Hematopoietic multipotent progenitor cell treated with erythropoietin and hydrocortisone succinate and interleukin-3 and kit ligand, for 8 days (in vitro differentiated cells): Measurements from ENCODE around the gene ACSF2.
A peak's percentile ranks its signal among the peaks of the same experiment; 100 is the strongest.
"Not testable (repeated sequence)": the region's sequence is repeated elsewhere in the genome, so short reads cannot be mapped to it uniquely, and the experiment has no call there.

ENCODE experiments used
- DNase-seq: peaks from one replicate; pipeline ENCODE4 v3.0.0-alpha.2; 2015

The ACSF2 gene

GRCh38 chr17:50465635-50466034 lies 39.6 kb downstream of the ACSF2 start:
- no peak for DNase-seq

- DNase-seq, result peak; percentile 6
Observed at GRCh38 chr17:50466371-50467113, 40.5 kb downstream of the ACSF2 start.

DNA sequence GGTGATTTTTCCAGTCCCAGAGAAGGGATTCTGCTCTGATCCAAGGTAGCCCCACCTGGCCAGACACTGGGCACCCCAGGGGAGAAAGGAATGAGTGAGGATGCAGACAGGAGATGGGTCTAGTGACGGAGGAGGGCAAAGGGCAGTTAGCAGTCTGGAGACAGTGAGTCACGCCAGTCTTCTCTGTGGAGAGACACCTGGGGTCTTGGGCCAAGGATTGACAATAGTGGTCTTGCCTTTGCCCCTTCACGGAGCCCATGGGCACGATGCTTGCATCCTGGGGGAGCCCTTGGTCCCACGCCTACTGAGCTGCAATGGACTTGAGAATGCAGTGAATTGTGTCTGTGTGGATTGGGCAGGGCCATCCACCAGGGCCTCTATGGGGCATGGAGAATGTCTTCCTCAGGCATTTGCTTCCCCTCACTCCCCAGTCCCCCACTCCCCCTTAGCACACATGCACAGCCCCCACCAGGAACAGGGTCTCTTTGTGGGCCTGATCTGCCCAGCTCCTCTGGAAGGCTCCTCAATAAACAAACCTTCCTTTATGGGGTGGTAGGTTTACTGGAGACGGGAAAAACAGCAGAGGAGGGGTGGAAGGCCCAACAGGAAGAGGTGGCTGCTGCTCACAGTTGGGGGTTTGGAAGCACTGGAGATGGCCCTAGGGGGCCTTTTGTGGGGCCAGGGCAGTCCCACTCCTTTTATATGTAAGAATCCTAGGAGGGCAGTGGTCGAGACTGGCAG lies 41.3 kb downstream of the ACSF2 start:
- DNase-seq, result no peak

DNA sequence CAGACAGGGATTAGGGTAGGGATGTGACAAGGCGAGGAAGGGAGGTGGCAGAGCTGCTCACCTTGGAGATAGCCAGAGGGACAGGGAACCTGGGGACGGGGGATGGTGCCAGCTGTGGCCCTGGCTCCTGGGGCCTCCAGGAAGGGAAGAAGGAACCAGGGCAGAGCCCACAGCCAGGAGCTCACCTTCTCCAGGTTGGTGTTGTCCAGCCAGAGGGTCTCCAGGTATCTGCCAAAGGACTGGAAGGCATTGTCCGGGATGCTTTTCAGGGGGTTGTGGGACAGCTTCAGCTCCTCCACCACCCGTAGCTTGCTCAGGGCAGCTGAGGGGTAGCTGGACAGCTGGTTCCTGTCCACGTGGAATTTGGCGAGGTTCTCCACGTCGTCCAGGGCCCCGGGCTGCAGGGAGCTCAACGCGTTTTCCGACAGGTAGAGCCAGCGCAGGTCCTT lies 41.9 kb downstream of the ACSF2 start:
- DNase-seq, result no peak

DNA sequence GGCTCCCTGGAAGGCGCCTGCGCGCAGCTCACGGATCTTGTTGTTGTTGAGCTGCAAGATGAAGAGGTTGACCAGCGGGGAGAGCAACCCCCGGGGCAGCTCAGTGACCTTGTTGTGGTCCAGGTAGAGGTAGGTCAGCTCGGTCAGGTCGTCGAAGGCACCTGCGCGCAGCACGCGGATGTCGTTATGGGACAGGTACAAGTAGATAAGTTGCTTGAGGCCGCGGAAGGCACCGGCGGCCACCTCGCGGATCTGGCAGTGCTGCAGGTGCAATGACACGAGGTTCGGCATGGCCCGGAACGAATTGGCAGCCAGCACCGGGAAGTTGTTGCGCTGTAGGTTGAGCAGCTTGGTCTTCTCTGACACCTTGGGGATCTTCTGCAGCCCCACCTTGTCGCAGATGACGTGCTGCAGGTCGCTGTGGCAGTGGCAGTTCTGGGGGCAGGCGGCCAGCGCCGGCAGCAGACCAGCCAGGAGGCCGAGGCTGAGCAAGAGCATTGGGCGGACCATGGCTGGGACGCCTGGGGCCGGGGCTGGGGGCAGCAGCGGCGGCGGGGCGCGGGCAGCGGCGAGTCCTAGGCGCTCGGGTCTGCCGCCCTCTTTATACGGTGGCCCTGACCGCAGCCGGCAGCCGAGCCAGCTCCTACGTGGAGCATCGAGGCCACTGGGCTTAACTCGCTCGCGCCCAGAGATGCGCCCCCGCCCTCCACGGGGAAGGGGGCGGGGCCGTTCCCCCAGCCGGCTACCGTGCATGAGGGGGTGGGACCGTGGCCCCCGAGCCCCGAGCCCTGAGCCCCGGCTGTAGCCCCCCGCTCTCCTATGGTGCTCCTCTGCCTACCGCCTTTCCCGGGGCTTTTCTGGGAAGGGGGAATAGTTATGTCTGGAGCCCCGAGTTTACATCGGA lies 42.5 kb downstream of the ACSF2 start, which contains the start of gene CHAD:
TSS of gene CHAD (minus strand) at position 577 of the 904 bp plus-strand sequence. CDS start at position 510, 67 bp downstream.
- no peak for DNase-seq

DNA sequence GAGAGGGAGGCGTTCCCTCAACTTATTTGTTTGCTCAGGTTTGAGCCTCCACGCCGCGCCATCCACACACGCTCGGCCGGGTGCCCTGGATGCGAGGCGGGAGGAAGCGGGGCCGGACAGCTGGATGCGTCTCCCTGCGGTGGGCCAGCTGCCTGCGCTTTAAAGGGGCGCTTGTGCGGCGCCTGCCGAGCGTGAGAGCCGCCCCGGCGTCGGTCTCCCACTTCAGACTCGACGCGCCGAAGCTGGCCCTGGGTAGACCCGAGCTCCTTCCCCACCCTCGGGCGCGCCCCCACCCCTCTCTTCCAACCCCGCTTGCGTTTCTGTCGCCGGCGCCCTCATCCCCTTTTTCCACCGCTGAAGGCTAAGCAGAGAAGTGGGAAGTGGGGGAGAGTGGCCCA lies 43.2 kb downstream of the ACSF2 start:
- DNase-seq, result no peak

DNA sequence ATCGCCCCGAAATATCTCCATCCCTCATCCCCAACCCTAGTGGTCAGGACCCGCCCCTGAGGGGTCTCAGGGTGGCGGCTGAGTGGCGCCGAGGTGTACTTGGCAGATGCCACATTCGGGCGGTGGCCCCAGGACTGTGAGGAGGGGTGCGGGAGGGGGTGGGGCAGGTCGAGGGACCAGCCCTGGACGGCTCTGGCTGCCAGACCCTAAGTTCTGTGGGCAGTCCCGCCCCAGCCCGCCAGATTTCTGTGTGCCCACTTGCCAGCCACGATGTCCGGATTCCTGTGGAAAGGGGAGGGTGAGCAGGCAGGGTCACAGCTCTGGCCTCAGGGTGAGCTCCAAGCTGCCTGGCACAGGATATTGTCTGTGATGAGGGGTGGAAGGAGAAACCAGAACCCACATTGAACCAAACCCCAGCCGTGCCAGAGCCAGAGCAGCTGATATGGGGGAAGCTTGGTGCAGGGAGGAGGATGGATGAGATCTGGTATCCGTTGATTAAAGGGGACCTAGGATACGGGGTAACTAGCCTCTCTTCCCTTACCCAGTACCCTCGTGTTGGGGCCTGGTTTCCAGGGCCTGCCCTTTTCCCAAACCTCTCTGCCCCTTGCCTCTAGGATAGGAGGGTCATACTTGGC lies 43.8 kb downstream of the ACSF2 start:
- no peak for DNase-seq

GRCh38 chr17:50470426-50470825 lies 44.4 kb downstream of the ACSF2 start:
- no peak for DNase-seq

DNA sequence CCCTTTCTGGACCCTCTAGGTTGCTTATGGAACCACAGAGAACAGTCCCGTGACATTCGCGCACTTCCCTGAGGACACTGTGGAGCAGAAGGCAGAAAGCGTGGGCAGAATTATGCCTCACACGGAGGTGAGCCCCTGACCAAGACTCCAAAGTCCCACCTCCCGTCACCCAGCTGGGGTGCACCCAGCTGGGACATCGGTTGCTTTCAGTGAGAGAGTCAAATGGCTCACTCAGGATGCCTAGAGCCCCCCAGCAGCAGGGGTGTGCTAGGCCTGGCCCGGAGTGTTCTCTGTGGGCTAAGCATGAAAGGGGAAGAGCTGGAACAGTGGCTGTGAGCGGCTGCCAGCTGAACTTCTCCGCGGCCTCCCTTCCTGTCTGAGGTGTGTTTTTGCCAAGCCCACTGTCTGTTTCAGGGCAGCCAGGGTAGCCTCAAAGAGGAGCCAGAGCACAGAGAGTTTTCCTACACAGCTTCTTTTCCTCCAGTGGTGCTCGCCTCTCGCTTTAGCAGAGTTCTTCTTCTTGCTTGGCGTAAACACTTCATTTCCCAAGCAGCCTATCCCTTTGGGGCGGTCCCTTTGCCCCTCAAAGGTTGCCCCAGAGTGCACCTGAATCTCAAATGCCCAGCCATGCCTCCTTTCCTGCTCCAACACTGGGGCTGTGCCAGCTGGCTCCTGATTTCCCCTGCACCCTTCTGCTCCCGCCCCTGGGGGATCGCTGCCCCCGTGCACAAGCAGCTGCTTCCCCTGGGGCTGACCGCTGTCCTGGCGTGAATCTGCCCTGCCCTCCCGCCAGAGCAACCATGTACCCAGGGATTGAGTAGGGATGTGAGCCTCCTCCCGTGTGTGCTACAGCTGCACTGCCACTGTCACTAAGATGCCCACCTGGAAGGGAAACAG lies 45.2 kb downstream of the ACSF2 start:
- no peak for DNase-seq

DNA sequence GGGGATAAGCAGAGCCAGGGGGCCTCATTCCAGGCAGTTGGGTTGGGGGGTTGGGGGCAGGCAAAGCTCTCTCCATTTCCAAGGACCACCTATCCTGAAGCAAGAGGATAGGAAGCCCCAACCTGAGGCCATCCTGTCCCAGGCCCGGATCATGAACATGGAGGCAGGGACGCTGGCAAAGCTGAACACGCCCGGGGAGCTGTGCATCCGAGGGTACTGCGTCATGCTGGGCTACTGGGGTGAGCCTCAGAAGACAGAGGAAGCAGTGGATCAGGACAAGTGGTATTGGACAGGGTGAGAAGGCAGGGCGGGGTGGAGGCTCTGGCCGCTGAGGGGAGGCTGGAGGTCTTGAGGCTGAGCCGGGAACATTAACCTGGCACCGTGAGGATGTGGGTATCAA lies 46.3 kb downstream of the ACSF2 start:
- no peak for DNase-seq

GRCh38 chr17:50472761-50473161 lies 46.7 kb downstream of the ACSF2 start:
- not testable (repeated sequence) for DNase-seq

GRCh38 chr17:50473901-50474300 lies 47.9 kb downstream of the ACSF2 start:
- DNase-seq, result no peak

DNA sequence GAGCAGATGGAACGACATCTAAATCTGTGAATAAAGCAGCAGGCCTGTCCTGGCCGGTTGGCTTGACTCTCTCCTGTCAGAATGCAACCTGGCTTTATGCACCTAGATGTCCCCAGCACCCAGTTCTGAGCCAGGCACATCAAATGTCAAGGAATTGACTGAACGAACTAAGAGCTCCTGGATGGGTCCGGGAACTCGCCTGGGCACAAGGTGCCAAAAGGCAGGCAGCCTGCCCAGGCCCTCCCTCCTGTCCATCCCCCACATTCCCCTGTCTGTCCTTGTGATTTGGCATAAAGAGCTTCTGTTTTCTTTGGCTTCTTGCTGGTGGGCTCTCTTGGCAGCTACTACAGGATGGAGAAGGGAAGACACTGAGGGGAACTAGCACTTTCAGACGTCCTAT lies 48.5 kb downstream of the ACSF2 start:
- no peak for DNase-seq

GRCh38 chr17:50475362-50475761 lies 49.3 kb downstream of the ACSF2 start:
- DNase-seq, result no peak

DNA sequence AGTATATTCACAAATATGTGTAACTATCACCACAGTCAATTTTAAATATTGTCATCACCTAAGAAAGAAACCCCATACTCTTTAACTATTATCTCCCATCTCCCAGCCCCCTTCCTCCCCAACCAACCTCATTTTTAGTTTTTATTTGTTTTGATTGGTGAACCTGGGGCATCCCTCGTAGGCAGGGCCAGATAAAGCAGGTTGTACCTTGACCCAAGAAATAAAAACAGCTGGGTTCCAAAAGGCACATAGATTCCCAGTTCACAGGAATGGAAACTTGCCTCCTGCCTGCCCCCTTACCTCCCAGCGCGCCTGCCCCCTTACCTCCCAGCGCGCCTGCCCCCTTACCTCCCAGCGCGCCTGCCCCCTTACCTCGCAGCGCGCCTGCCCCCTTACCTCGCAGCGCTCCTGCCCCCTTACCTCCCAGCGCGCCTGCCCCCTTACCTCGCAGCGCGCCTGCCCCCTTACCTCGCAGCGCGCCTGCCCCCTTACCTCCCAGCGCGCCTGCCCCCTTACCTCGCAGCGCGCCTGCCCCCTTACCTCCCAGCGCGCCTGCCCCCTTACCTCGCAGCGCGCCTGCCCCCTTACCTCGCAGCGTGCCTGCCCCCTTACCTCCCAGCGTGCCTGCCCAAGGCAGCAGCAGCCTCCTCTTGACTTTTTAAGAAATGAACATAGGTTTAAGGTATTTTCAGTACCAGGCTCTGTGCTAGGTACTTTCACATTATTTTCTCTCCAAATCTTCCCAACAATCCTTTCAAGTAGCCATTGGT lies 49.9 kb downstream of the ACSF2 start:
- DNase-seq, result not testable (repeated sequence)

- no peak for DNase-seq
Observed at GRCh38 chr17:50476545-50477315, 50.7 kb downstream of the ACSF2 start.

DNA sequence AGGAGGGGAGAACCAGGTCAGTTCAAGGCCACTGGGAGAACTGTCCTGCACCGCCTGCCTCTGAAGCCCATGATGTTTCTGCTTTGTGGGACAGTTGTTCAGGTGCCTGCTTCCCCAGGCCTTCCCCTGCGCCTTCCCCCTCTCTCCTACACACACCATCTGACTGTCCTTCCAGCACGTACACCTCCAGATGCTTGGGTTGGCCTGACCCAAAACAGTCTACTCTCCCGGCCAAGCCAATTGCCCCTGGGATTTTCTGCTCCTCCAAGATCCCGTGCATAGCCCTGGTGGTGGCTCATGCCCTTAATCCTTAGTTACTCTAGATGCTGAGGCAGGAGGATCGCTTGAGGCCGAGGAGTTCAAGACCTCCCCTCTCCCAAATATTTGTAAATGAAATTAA lies 52.0 kb downstream of the ACSF2 start:
- no peak for DNase-seq

- DNase-seq, result peak; percentile 87
Observed at GRCh38 chr17:50478391-50479381, 52.7 kb downstream of the ACSF2 start, which contains the start of gene RSAD1. Gene RSAD1 (plus strand): TSS chr17:50478860. CDS start chr17:50478885, 25 bp downstream.
